MM.1S (cell line): ENCODE data around the gene CHMP6.

Source experiments
- CTCF ChIP-seq: fragments of 300-600 bp; sonication (generic); IDR thresholded peaks from 2 replicates; pipeline ENCODE4 v1.5.1; 2016; ENCODE audit warnings: antibody characterized with exemption, low read length, mixed read lengths
- EZH2phosphoT487 ChIP-seq: fragments of 300-600 bp; sonication (generic); IDR thresholded peaks from 2 replicates; pipeline ENCODE4 v1.6.1; 2018; ENCODE audit warnings: antibody characterized with exemption, low read length

- TF ChIP-seq CTCF, result no peak
- TF ChIP-seq EZH2phosphoT487, result no peak
Observed at GRCh38 chr17:81039096-81039495, 47.5 kb downstream of the CHMP6 start.
